ENCODE data around the gene CELF1.

Gene CELF1

GRCh38 chr11:47418454-47419259 is 134.3 kb downstream of the CELF1 start:
- no peak overlapping the region for H3K27ac ChIP-seq
- no peak for TF ChIP-seq ZFX (IDR thresholded peaks at IDR 0.05)
- TF ChIP-seq, protein P1, sequence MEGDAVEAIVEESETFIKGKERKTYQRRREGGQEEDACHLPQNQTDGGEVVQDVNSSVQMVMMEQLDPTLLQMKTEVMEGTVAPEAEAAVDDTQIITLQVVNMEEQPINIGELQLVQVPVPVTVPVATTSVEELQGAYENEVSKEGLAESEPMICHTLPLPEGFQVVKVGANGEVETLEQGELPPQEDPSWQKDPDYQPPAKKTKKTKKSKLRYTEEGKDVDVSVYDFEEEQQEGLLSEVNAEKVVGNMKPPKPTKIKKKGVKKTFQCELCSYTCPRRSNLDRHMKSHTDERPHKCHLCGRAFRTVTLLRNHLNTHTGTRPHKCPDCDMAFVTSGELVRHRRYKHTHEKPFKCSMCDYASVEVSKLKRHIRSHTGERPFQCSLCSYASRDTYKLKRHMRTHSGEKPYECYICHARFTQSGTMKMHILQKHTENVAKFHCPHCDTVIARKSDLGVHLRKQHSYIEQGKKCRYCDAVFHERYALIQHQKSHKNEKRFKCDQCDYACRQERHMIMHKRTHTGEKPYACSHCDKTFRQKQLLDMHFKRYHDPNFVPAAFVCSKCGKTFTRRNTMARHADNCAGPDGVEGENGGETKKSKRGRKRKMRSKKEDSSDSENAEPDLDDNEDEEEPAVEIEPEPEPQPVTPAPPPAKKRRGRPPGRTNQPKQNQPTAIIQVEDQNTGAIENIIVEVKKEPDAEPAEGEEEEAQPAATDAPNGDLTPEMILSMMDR (conservative IDR thresholded peaks at IDR 0.05), result no peak

- no peak overlapping the region for H3K27ac ChIP-seq
- TF ChIP-seq, protein P1 (conservative IDR thresholded peaks at IDR 0.05), result no peak
- no peak for TF ChIP-seq ZFX (IDR thresholded peaks at IDR 0.05)
Observed at GRCh38 chr11:47417712-47418111, 135.2 kb downstream of the CELF1 start.

DNA sequence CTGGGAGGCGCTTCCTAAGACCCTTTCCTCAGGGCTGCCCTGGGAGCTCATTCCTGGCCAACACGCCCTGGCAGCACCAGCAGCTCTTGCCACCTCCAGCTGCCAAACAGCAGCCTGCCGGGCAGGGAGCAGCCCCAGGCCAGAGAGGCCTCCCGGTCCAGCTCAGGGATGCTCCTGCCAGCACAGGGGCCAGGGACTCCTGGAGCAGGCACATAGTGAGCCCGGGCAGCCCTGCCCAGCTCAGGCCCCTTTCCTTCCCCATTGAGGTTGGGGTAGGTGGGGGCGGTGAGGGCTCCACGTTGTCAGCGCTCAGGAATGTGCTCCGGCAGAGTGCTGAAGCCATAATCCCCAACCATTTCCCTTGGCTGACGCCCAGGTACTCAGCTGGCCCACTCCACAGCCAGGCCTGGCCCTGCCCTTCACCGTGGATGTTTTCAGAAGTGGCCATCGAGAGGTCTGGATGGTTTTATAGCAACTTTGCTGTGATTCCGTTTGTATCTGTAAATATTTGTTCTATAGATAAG is 136.9 kb downstream of the CELF1 start:
- no peak overlapping the region for H3K27ac ChIP-seq
- TF ChIP-seq, protein P1 (conservative IDR thresholded peaks at IDR 0.05), result no peak
- TF ChIP-seq ZFX (IDR thresholded peaks at IDR 0.05), result no peak

Measured in C4-2B (cell line).